ENCODE data around the gene STOX2.

The STOX2 gene

GRCh38 chr4:183897193-183897592 is 7.9 kb upstream of the STOX2 start:
- no peak for DNase-seq (ENCODE audit: low spot score)

DNA sequence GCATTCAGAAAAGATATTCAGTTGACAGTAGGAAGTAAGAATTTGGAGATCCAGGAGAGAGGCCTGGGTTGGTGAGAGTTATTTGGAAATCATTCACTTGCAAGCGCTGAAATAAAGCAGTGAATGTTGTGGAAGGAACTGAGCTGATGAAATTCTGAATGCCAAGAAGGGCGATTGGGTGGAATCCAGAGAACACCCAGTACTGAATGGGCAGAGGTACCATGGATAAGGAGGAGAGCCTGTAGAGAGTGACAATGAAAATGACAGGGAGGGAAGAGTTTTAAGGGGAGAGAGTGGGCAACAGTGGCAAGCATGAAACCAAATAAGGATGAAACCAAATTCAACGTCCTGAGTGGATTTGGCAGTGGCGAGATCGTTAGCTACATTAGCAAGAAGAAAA is 6.7 kb upstream of the STOX2 start:
- no peak for DNase-seq (ENCODE audit: low spot score)

- no peak for DNase-seq (ENCODE audit: low spot score)
These were observed 1.9 kb upstream of the STOX2 start for GRCh38 chr4:183903021-183903760.

DNA sequence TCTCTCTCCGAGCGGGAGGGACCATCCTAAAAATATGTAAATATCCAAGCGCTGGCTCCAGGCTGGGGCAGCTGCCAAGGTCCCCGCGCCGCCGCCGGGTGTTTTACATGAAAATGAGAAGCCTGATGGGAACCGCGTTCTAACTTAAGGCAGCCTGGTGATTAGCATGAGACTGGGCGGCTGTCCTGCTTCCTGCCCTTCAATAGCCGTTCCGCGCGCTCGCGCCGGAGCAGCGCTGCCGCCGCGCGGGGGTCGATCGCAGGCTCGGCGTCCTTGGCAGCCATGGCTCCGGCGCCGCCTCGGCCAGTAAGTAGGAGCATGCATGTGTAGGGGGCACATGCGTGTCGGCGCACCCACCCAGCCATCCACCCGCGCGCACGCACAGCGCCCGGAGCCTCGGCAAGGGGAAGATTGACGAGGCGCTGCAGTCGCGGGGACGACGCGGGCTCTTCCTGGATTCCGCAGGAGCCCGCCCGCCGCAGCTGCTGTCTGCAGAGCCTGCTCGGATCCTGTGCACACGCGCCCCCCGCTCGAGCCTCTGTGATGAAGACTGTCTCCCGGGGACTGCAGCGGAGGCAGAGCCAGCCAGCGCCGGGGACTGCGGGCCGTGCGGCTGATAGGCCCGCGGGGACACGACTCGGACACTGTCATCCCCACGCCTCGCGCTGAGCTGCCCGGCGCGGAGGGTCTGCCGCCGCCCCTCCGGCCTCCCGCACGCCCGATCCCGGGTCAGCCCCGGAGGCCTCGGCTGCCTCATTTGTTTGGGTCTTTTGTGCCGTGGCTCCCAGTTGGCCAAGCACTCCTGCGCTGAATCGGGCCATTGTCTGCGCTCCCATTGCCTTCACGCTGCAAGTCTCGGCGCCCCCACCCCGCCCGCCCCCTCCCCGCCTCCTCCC is 734 bp downstream of the STOX2 start:
- peak; percentile 36 for DNase-seq (ENCODE audit: low spot score)

- DNase-seq (ENCODE audit: low spot score) = no peak
These were observed 1.3 kb downstream of the STOX2 start for GRCh38 chr4:183906489-183906738.

GRCh38 chr4:183906739-183907651 is 1.9 kb downstream of the STOX2 start:
- DNase-seq (ENCODE audit: low spot score) = no peak

DNA sequence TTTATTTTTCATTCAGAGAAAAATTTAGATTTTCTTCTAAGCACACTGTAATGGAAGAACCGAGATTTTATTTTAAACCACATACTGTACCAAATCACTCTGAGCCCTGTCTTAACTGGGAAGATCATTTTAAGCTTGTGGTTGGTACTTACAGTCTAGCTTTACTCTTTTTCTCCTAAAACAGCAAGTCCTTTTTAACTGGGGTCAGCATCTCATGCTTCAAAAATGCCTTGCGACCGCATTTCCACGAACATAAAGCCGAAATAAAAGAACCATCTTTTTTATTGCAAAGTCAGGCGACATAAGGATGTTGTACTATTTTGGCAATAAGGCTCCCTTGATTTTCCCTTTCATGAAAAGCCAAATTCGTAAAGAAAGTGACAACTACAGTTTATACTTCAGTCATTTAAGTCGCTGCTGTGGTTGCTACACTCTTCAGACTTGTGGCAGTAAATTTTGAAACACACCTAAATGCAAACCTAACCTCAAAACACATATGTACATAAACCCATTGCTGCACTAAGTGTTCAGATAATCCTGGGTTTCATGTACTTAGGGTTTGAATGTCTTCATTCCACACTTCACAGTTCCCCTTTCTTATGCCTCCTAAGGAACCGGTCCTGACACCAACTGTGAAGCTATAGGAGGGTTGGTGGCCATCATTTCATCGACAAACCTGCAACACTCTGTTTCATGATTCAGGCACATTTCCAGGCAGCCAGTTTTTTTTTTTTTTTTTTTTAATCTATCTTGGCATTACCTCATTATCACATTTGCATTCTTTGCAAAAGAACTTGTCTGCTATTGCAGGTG is 3.0 kb downstream of the STOX2 start:
- DNase-seq (ENCODE audit: low spot score) = no peak

DNA sequence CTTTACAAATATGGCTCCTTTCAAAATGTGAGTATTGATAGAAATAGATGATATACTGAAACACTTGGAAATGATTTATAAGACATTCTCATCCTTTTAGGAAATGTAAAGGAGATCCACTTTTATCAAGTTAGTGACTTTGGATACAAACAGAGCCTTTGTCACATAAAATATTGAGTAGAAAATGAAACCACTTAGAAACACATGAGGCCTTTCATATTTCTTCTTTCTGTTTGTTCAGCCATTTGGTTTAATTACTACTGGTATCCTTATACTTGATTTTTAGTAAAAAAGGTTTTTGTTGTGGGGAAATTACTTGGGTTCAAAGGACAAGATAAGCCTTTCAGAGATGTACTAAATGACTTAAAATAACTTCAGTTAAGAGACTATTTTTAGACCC is 4.1 kb downstream of the STOX2 start:
- DNase-seq (ENCODE audit: low spot score) = no peak

GRCh38 chr4:183909801-183910200 is 4.7 kb downstream of the STOX2 start:
- no peak for DNase-seq (ENCODE audit: low spot score)

GRCh38 chr4:183912585-183912984 is 7.5 kb downstream of the STOX2 start:
- no peak for DNase-seq (ENCODE audit: low spot score)

- DNase-seq (ENCODE audit: low spot score) = no peak
These were observed 10.9 kb downstream of the STOX2 start for GRCh38 chr4:183915976-183916375.

GRCh38 chr4:183918696-183919095 is 13.6 kb downstream of the STOX2 start:
- DNase-seq (ENCODE audit: low spot score) = no peak

- no peak for DNase-seq (ENCODE audit: low spot score)
These were observed 14.0 kb downstream of the STOX2 start for GRCh38 chr4:183919141-183919540.

DNA sequence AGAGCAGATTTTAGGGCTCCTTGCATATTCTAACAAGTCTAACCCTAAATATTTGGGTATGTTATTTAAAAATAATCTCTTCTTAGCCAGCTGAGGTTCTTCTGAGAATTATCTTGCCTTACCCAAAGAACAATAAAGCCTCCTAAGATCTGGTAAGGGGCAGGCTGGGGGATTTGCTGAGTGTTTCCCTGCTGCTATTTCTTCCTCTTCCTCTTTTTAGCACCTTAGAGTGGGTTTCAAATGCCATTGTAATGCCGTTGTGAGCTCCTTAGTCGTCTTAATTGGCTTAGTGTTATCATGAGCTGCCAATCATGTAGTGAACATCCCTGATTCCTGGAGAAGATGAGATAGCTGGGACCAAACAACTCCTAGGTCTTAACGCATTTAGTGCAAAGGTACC is 15.4 kb downstream of the STOX2 start:
- no peak for DNase-seq (ENCODE audit: low spot score)

GRCh38 chr4:183921335-183921734 is 16.2 kb downstream of the STOX2 start:
- DNase-seq (ENCODE audit: low spot score) = no peak

GRCh38 chr4:183924362-183925044 is 19.4 kb downstream of the STOX2 start:
- DNase-seq (ENCODE audit: low spot score) = no peak

DNA sequence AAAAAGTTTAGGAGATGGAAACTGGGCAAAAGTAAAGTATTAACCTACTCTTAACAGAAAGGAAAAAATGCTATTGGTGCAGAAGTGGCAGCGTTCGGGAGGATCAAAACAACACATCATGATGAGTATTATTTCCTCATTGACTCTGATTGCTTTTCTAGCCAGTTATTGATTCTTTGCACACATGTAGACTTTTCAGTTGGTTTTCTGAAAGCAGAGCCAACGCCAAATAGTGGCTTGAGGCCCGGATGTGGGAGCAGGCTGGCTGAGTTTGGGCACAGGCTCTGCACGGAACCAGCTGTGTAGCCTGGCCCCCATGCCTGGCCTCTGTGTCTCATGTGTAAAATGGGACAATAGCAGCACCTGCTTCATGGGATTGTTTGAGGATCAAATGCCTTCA is 21.8 kb downstream of the STOX2 start:
- DNase-seq (ENCODE audit: low spot score) = no peak

DNA sequence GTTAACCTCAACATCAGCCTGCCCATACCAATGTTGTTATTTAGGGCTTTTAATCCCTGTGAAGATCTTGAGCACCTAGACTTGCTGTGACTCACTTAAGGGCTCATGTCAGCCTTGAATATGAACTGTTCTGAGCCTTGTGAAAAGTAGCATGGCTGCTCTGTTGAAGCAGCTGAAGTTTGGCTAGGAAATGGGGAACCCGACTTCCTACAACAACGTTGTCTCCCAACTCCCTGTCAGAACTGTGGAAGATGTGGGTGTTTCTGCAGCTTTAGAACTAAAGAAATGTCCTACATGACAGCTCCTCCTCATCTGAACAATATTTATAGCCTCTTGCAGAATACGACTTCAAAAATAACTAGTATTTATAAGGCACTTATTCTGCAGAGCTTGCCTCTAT is 27.5 kb downstream of the STOX2 start:
- no peak for DNase-seq (ENCODE audit: low spot score)

DNA sequence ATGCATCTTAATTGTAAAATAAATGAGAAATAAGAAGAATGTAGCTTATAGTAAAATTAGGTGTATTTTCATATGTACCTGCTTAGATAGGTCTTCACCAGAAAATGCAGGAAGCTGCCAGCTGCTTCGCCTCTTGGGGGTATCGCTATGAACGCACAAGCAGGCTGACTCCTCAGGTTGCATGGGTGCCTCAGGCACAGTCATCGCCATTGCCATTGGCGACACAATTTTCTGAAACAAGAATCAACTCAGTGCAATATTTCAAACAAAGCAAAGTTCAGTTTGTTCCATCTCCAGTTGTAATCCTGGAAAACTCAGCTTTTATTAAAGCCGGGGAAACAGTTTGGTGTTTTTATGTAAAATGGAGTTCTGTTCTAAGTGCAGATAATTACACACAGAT is 29.7 kb downstream of the STOX2 start:
- no peak for DNase-seq (ENCODE audit: low spot score)

DNA sequence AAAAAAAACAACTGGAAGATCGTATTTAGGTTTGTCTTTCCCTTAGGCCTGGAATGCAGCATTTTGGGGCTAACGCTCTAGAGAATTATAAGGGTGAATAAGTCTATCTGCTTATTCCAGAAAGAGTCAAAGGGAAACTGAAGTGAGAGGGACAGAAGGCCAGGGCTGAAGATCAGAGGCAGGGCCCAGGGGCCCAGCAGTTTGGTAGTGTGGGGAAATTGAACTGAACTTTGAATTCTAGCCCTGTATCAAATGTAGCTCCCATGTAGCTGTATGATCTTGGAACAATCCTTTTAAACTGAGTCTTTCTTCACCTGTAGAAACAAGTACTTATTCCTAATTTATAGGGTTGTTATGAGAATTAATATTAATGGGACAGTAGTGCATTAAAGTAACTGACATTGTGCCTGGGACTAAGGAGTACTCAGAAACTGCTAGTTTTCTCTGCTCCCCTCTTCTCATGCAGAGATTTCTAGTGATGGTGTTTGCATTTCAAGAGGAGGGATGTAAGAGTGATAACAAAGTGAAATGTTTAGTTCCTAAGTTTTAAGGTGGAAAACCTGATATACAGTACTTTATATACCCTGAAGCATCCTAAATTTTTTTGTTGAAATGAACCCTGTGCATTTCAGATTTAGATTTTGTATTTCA is 30.4 kb downstream of the STOX2 start:
- no peak for DNase-seq (ENCODE audit: low spot score)

GRCh38 chr4:183936047-183936446 is 30.9 kb downstream of the STOX2 start:
- DNase-seq (ENCODE audit: low spot score) = no peak

Data from kidney capillary endothelial cell (primary cell).